Neuron (in vitro differentiated cells): ENCODE results near the gene SAMD4A.
"Not testable (repeated sequence)": the region's sequence is repeated elsewhere in the genome, so short reads cannot be mapped to it uniquely, and the experiment has no call there.

Source experiments
- H2AFZ ChIP-seq: one replicate; pipeline ENCODE4 v1.6.1; 2013; ENCODE audit warnings: low read depth, mild to moderate bottlenecking, inconsistent platforms, low read length, moderate library complexity
- H3K27me3 ChIP-seq: one replicate; pipeline ENCODE4 v1.6.1; 2013; ENCODE audit warnings: low read length; ENCODE audit not compliant: insufficient read depth
- H3K36me3 ChIP-seq: one replicate; pipeline ENCODE4 v1.6.1; 2013; ENCODE audit warnings: low read length; ENCODE audit not compliant: insufficient read depth
- H3K4me1 ChIP-seq: one replicate; pipeline ENCODE4 v1.6.1; 2013; ENCODE audit warnings: low read length; ENCODE audit not compliant: insufficient read depth
- H3K4me3 ChIP-seq: 2 replicates; pipeline ENCODE4 v1.5.1; 2013; ENCODE audit warnings: mild to moderate bottlenecking, low read length, moderate library complexity
- H3K9me3 ChIP-seq: one replicate; pipeline ENCODE4 v1.6.1; 2013; ENCODE audit warnings: low read length

Gene SAMD4A

GRCh38 chr14:54801482-54801881 lies 234.6 kb downstream of the SAMD4A start:
- H3K36me3 ChIP-seq, H3K27me3 ChIP-seq, H3K9me3 ChIP-seq, H3K4me1 ChIP-seq, H2AFZ ChIP-seq, H3K4me3 ChIP-seq: not testable (repeated sequence)

GRCh38 chr14:54803396-54803795 lies 236.5 kb downstream of the SAMD4A start:
- no peaks in the 10 kb centered on the region for H3K4me1 ChIP-seq
- no peaks in the 10 kb centered on the region for H3K27me3 ChIP-seq
- no peak overlapping the region for H2AFZ ChIP-seq
- H3K4me3 ChIP-seq, result no peak overlapping the region
- no peaks in the 10 kb centered on the region for H3K36me3 ChIP-seq
- no peaks in the 10 kb centered on the region for H3K9me3 ChIP-seq

- Histone ChIP-seq H3K27me3 (no peaks in the 10 kb centered on the region), H3K9me3 (no peaks in the 10 kb centered on the region), H3K36me3 (no peaks in the 10 kb centered on the region), H3K4me1 (no peaks in the 10 kb centered on the region), H2AFZ (no peak overlapping the region), H3K4me3 (no peak overlapping the region)
Measured at GRCh38 chr14:54803926-54804537, 237.1 kb downstream of the SAMD4A start.

- H3K4me1 ChIP-seq, result no peaks in the 10 kb centered on the region
- no peak overlapping the region for H2AFZ ChIP-seq
- no peak overlapping the region for H3K4me3 ChIP-seq
- no peaks in the 10 kb centered on the region for H3K27me3 ChIP-seq
- no peaks in the 10 kb centered on the region for H3K9me3 ChIP-seq
- no peaks in the 10 kb centered on the region for H3K36me3 ChIP-seq
Measured at GRCh38 chr14:54804538-54805041, 237.7 kb downstream of the SAMD4A start.

- Histone ChIP-seq H3K27me3 (no peaks in the 10 kb centered on the region), H3K4me3 (no peak overlapping the region), H3K36me3 (no peaks in the 10 kb centered on the region), H2AFZ (no peak overlapping the region), H3K9me3 (no peaks in the 10 kb centered on the region), H3K4me1 (no peaks in the 10 kb centered on the region)
Measured at GRCh38 chr14:54805070-54805444, 238.1 kb downstream of the SAMD4A start.

GRCh38 chr14:54805445-54806322 lies 238.8 kb downstream of the SAMD4A start:
- Histone ChIP-seq H3K36me3 (no peaks in the 10 kb centered on the region), H3K27me3 (no peaks in the 10 kb centered on the region), H2AFZ (no peak overlapping the region), H3K9me3 (no peaks in the 10 kb centered on the region), H3K4me3 (no peak overlapping the region), H3K4me1 (no peaks in the 10 kb centered on the region)

- no peaks in the 10 kb centered on the region for H3K36me3 ChIP-seq
- no peak overlapping the region for H2AFZ ChIP-seq
- H3K9me3 ChIP-seq, result no peaks in the 10 kb centered on the region
- no peaks in the 10 kb centered on the region for H3K27me3 ChIP-seq
- no peaks in the 10 kb centered on the region for H3K4me1 ChIP-seq
- no peak overlapping the region for H3K4me3 ChIP-seq
Measured at GRCh38 chr14:54806616-54807015, 239.7 kb downstream of the SAMD4A start.

- H3K27me3 ChIP-seq, result no peaks in the 10 kb centered on the region
- H2AFZ ChIP-seq, result no peak overlapping the region
- H3K9me3 ChIP-seq, result no peaks in the 10 kb centered on the region
- no peak overlapping the region for H3K4me3 ChIP-seq
- H3K36me3 ChIP-seq, result no peaks in the 10 kb centered on the region
- no peaks in the 10 kb centered on the region for H3K4me1 ChIP-seq
Measured at GRCh38 chr14:54807428-54807827, 240.5 kb downstream of the SAMD4A start.

- H3K4me3 ChIP-seq, result no peak overlapping the region
- H2AFZ ChIP-seq, result no peak overlapping the region
- H3K4me1 ChIP-seq, result no peaks in the 10 kb centered on the region
- no peaks in the 10 kb centered on the region for H3K36me3 ChIP-seq
- H3K27me3 ChIP-seq, result no peaks in the 10 kb centered on the region
- no peaks in the 10 kb centered on the region for H3K9me3 ChIP-seq
Measured at GRCh38 chr14:54807881-54808280, 241.0 kb downstream of the SAMD4A start.

- no peak overlapping the region for H2AFZ ChIP-seq
Measured at GRCh38 chr14:54808326-54809161, 241.6 kb downstream of the SAMD4A start.

GRCh38 chr14:54809767-54810166 lies 242.8 kb downstream of the SAMD4A start:
- Histone ChIP-seq H3K9me3 (no peaks in the 10 kb centered on the region), H2AFZ (no peak overlapping the region), H3K27me3 (peaks cover 2% of the 10 kb centered on the region), H3K4me1 (no peaks in the 10 kb centered on the region), H3K4me3 (no peak overlapping the region), H3K36me3 (no peaks in the 10 kb centered on the region)

More at GRCh38 chr14:54808326-54809161, 241.6 kb downstream of the SAMD4A start:
- Histone ChIP-seq H3K36me3 (no peaks in the 10 kb centered on the region), H3K27me3 (peaks cover 2% of the 10 kb centered on the region), H3K4me3 (no peak overlapping the region), H3K9me3 (no peaks in the 10 kb centered on the region), H3K4me1 (no peaks in the 10 kb centered on the region)

- H2AFZ ChIP-seq, result no peak overlapping the region
- peaks cover 2% of the 10 kb centered on the region for H3K27me3 ChIP-seq
- no peaks in the 10 kb centered on the region for H3K9me3 ChIP-seq
- H3K36me3 ChIP-seq, result no peaks in the 10 kb centered on the region
- H3K4me3 ChIP-seq, result no peak overlapping the region
- no peaks in the 10 kb centered on the region for H3K4me1 ChIP-seq
Measured at GRCh38 chr14:54812617-54813016, 245.7 kb downstream of the SAMD4A start.

GRCh38 chr14:54813081-54813480 lies 246.2 kb downstream of the SAMD4A start:
- H3K9me3 ChIP-seq, result no peaks in the 10 kb centered on the region
- no peak overlapping the region for H2AFZ ChIP-seq

More at GRCh38 chr14:54813081-54813480, 246.2 kb downstream of the SAMD4A start:
- no peaks in the 10 kb centered on the region for H3K36me3 ChIP-seq
- peaks cover 4% of the 10 kb centered on the region for H3K4me1 ChIP-seq
- H3K4me3 ChIP-seq, result no peak overlapping the region
- H3K27me3 ChIP-seq, result peaks cover 2% of the 10 kb centered on the region
